ENCODE measurements around the gene ALOX5AP. TPM values are rescaled to one million over a fixed set of nuclear protein-coding genes. Genes with fewer than 3 reads are reported as not detected.

The ALOX5AP gene
- total RNA-seq, 3 donors from 2014 or later = 5.1 to 13.8 (median 11.8) TPM

- H3K36me3 ChIP-seq (ENCODE audit: low read depth) = no peaks in the 10 kb centered on the region
- intact Hi-C loops (cut with DNase I, micrococcal nuclease) = no loop called here
- no peak for DNase-seq
- peaks cover 7% of the 10 kb centered on the region for H3K4me1 ChIP-seq (ENCODE audit: low read depth)
- no peak for ATAC-seq
- TF ChIP-seq CTCF (IDR thresholded peaks at IDR 0.05) = no peak
- H3K9me3 ChIP-seq = no peaks in the 10 kb centered on the region
- H3K4me3 ChIP-seq = no peak overlapping the region
Observed at GRCh38 chr13:30799356-30799824, 64.0 kb downstream of the ALOX5AP start.

GRCh38 chr13:30800107-30800506 lies 64.8 kb downstream of the ALOX5AP start:
- Histone ChIP-seq H3K36me3 (ENCODE audit: low read depth) (no peaks in the 10 kb centered on the region), H3K4me3 (no peak overlapping the region), H3K4me1 (ENCODE audit: low read depth) (peaks cover 7% of the 10 kb centered on the region), H3K9me3 (no peaks in the 10 kb centered on the region)
- TF ChIP-seq CTCF (IDR thresholded peaks at IDR 0.05) = no peak
- ATAC-seq (no peak), DNase-seq (no peak)
- intact Hi-C loops (cut with DNase I, micrococcal nuclease) = loop anchor here (5.0 to 10.0 kb wide), 2 partner anchors 123 to 325 kb away; no protein-coding TSS in a partner anchor

GRCh38 chr13:30802501-30802900 lies 67.2 kb downstream of the ALOX5AP start:
- H3K9me3 ChIP-seq = no peaks in the 10 kb centered on the region
- TF ChIP-seq CTCF (IDR thresholded peaks at IDR 0.05) = no peak
- no peak overlapping the region for H3K4me3 ChIP-seq
- DNase-seq = no peak
- intact Hi-C loops (cut with DNase I, micrococcal nuclease) = loop anchor here (5.0 to 10.0 kb wide), 2 partner anchors 125 to 328 kb away; no protein-coding TSS in a partner anchor
- no peak for ATAC-seq
- peaks cover 7% of the 10 kb centered on the region for H3K4me1 ChIP-seq (ENCODE audit: low read depth)
- no peaks in the 10 kb centered on the region for H3K36me3 ChIP-seq (ENCODE audit: low read depth)

GRCh38 chr13:30802953-30803478 lies 67.7 kb downstream of the ALOX5AP start:
- Histone ChIP-seq H3K36me3 (ENCODE audit: low read depth) (no peaks in the 10 kb centered on the region), H3K4me1 (ENCODE audit: low read depth) (peaks cover 7% of the 10 kb centered on the region), H3K4me3 (no peak overlapping the region), H3K9me3 (no peaks in the 10 kb centered on the region)
- TF ChIP-seq CTCF (IDR thresholded peaks at IDR 0.05) = peak; percentile 80
- intact Hi-C loops (cut with DNase I, micrococcal nuclease) = loop anchor here (5.0 to 10.0 kb wide), 2 partner anchors 126 to 328 kb away; no protein-coding TSS in a partner anchor
- DNase-seq (peak; percentile 89 to 91 (median 91)), ATAC-seq (peak; percentile 98)

GRCh38 chr13:30803749-30804148 lies 68.4 kb downstream of the ALOX5AP start:
- H3K9me3 ChIP-seq = no peaks in the 10 kb centered on the region
- no peak for TF ChIP-seq CTCF (IDR thresholded peaks at IDR 0.05)
- no peak for ATAC-seq

More at GRCh38 chr13:30803749-30804148, 68.4 kb downstream of the ALOX5AP start:
- no peaks in the 10 kb centered on the region for H3K36me3 ChIP-seq (ENCODE audit: low read depth)
- intact Hi-C loops (cut with DNase I, micrococcal nuclease) = loop anchor here (5.0 to 10.0 kb wide), 2 partner anchors 126 to 329 kb away; no protein-coding TSS in a partner anchor
- H3K4me3 ChIP-seq = no peak overlapping the region
- H3K4me1 ChIP-seq (ENCODE audit: low read depth) = peaks cover 7% of the 10 kb centered on the region
- no peak for DNase-seq
